Suprapubic skin (tissue), 3 donors: ENCODE measurements around the gene TAS1R2.

Source experiments
- CTCF ChIP-seq, 2 donors: fragments of 200-600 bp in 1 of 2; fragments of 450-650 bp in 1 of 2; sonication (generic) in 1 of 2; IDR thresholded peaks; one replicate each; pipeline ENCODE4 v1.5.1; 2016 to 2019; ENCODE audit warnings: antibody characterized with exemption in 2 of 2, mild to moderate bottlenecking in 1 of 2, moderate library complexity in 1 of 2
- POLR2A ChIP-seq, 2 donors: fragments of 450-650 bp; IDR thresholded peaks; one replicate each; pipeline ENCODE4 v1.6.1; 2017; ENCODE audit warnings: antibody characterized with exemption in 2 of 2, mild to moderate bottlenecking in 2 of 2, moderate library complexity in 2 of 2

- TF ChIP-seq POLR2A (IDR thresholded peaks at IDR 0.05) (no peak), CTCF (IDR thresholded peaks at IDR 0.05) (no peak)
Observed at GRCh38 chr1:18829671-18830070, 29.8 kb downstream of the TAS1R2 start.
